HG03565 (cell line): Measurements from ENCODE around the gene RABGGTA.
"Not testable (repeated sequence)": the region's sequence is repeated elsewhere in the genome, so short reads cannot be mapped to it uniquely, and the experiment has no call there.

Experiments used
- ATAC-seq: cut with Tn5 transposase; IDR thresholded peaks from one replicate; pipeline ENCODE4 v1.9.1; 2021; ENCODE audit warnings: mild to moderate bottlenecking, moderate library complexity; ENCODE audit not compliant: unreplicated experiment

RABGGTA gene

DNA sequence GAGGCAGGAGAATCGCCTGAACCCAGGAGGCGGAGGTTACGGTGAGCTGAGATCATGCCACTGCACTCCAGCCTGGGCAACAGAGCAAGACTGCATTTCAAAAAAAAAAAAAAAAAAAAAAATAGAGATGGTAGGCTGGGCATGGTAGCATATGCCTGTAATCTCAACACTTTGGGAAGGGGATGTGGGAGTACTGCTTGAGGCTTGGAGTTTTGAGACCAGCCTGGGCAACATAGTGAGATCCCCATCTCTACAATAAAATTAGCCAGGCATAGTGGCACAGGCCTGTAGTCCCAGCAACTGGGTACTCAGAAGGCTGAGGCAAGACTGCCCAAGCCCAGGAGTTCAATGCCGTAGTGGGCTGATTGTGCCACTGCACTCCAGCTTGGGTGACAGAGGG lies 48.4 kb downstream of the RABGGTA start:
- not testable (repeated sequence) for ATAC-seq

GRCh38 chr14:24219521-24219920 lies 51.9 kb downstream of the RABGGTA start:
- no peak for ATAC-seq

GRCh38 chr14:24219080-24219479 lies 52.3 kb downstream of the RABGGTA start:
- no peak for ATAC-seq

DNA sequence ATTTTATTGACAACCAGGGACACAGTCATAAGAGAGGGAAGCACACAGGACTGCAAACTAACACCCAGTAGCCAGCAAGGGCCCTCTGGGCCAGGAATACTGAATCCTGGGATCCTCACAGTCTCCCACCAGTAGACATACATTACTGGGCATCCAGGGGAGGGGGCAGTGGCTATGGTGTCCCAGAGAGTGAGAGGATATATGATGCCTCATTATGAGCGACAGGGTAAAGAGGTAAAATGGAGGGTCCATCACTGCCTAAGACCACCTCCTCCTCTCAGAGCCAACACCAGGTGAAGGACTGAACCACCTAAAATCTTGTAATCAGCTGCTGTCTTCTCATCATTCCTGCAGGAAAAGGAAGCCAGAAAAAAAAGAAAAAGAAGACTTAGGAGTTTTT lies 54.5 kb downstream of the RABGGTA start:
- ATAC-seq = not testable (repeated sequence)

- no peak for ATAC-seq
Measured at GRCh38 chr14:24216345-24216699, 55.1 kb downstream of the RABGGTA start.
